Activated CD8-positive, alpha-beta memory T cell treated with anti-CD3 and anti-CD28 coated beads for 4 hours (primary cell): ENCODE measurements around the gene COQ8A.
"Not testable (repeated sequence)": the region's sequence is repeated elsewhere in the genome, so short reads cannot be mapped to it uniquely, and the experiment has no call there.

Experiments used
- DNase-seq, 2 donors: peaks; one replicate each; pipeline ENCODE4 v3.0.0-alpha.2; 2020; ENCODE audit warnings: low read depth in 2 of 2

The COQ8A gene

GRCh38 chr1:226951286-226952117 is 11.4 kb downstream of the COQ8A start:
- no peak for DNase-seq

GRCh38 chr1:226952118-226952441 is 12.0 kb downstream of the COQ8A start:
- DNase-seq: no peak

GRCh38 chr1:226953175-226953800 is 13.2 kb downstream of the COQ8A start:
- no peak for DNase-seq

GRCh38 chr1:226954337-226954736 is 14.2 kb downstream of the COQ8A start:
- no peak for DNase-seq

GRCh38 chr1:226954777-226955176 is 14.7 kb downstream of the COQ8A start:
- DNase-seq: no peak

- not testable (repeated sequence) for DNase-seq
These were observed 15.8 kb downstream of the COQ8A start for GRCh38 chr1:226955857-226956256.

GRCh38 chr1:226956942-226957713 is 17.0 kb downstream of the COQ8A start:
- DNase-seq: no peak

- DNase-seq: no peak
These were observed 17.6 kb downstream of the COQ8A start for GRCh38 chr1:226957714-226958113.

- no peak for DNase-seq
These were observed 18.2 kb downstream of the COQ8A start for GRCh38 chr1:226958300-226958699.

- no peak for DNase-seq
These were observed 20.2 kb downstream of the COQ8A start for GRCh38 chr1:226960256-226960655.

GRCh38 chr1:226960944-226961765 is 21.1 kb downstream of the COQ8A start:
- DNase-seq: no peak

GRCh38 chr1:226962421-226963391 is 22.6 kb downstream of the COQ8A start:
- no peak for DNase-seq

- DNase-seq: no peak
These were observed 24.0 kb downstream of the COQ8A start for GRCh38 chr1:226964068-226964425.

- no peak for DNase-seq
These were observed 24.8 kb downstream of the COQ8A start for GRCh38 chr1:226964611-226965486.

- DNase-seq: no peak
These were observed 25.7 kb downstream of the COQ8A start for GRCh38 chr1:226965581-226966440.

- DNase-seq: no peak
These were observed 26.6 kb downstream of the COQ8A start for GRCh38 chr1:226966683-226967082.

- no peak for DNase-seq
These were observed 27.6 kb downstream of the COQ8A start for GRCh38 chr1:226967665-226968064.

GRCh38 chr1:226971765-226972164 is 31.7 kb downstream of the COQ8A start:
- no peak for DNase-seq

GRCh38 chr1:226972931-226973330 is 32.8 kb downstream of the COQ8A start:
- DNase-seq: no peak
